HG02763 (cell line): Measurements from ENCODE around the gene KRTAP19-4.
"Not testable (repeated sequence)": the region's sequence is repeated elsewhere in the genome, so short reads cannot be mapped to it uniquely, and the experiment has no call there.

Experiments used
- ATAC-seq: cut with Tn5 transposase; IDR thresholded peaks from one replicate; pipeline ENCODE4 v1.9.1; 2021; ENCODE audit warnings: mild to moderate bottlenecking, moderate library complexity; ENCODE audit not compliant: unreplicated experiment

The KRTAP19-4 gene, protein sequence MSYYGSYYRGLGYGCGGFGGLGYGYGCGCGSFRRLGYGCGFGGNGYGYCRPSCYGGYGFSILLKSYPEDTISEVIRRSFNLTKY

DNA sequence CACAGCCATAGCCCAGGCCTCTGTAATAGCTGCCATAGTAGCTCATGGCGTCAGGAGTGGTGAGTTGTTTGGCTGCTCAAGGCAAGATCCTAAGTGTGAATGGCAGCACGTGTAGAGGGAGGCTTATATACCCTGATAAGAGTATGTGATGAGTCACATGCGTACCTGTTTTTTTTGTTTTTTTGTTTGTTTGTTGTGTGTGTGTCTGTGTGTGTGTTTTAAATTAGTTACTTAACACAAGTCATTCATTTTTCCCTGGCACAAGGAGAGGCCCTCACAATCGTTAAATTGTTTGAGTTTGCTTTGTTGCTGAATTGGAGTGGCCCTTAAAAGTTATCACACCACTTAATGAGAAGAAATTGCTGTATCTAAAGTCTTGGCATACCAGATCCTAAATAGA lies at the start of gene KRTAP19-4:
Gene KRTAP19-4, minus strand, starts transcription at position 101 of the 400 bp plus-strand sequence. Its CDS starts 55 bp downstream, at position 46.
- no peak for ATAC-seq

DNA sequence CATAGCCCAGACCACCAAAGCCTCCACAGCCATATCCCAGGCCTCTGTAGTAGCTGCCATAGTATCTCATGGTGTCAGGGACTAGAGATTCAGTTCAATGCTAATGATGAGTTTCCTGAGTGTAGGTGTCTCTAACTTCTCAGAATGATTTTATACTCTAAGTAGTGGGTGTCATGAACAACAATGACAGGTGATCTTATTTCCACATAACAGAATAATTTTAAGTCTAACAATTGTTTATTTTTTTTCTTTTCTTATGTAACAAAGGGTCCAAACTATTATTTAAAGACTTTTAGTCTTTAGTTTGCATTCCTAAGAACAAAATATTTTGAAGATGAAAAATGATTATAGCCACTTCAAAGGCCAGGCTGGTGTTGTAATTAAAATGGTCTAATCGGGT lies 44.8 kb upstream of the KRTAP19-4 start, which contains the start of gene KRTAP19-6:
Gene KRTAP19-6, minus strand, starts transcription at position 101 of the 400 bp plus-strand sequence. Its CDS starts 31 bp downstream, at position 70.
- ATAC-seq, result no peak

DNA sequence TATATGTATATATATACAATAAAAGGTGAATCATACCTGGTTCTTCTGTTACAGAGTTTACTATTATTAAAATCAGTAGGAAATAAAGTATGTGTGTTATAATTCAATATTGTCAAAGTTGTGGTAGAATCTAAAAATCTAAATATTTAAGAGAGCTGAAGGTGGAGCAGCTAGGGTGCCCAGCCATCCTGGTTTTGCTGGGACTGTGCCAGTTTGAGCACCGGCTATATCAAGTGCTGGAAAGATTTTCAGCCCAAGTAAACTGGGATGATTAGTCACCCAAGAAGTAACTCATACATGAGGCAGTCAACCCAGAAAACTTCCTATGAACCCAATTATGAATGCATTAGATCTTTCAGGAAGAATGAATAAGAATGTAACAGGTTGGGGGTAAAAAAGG lies 21.9 kb upstream of the KRTAP19-4 start:
- no peak for ATAC-seq

DNA sequence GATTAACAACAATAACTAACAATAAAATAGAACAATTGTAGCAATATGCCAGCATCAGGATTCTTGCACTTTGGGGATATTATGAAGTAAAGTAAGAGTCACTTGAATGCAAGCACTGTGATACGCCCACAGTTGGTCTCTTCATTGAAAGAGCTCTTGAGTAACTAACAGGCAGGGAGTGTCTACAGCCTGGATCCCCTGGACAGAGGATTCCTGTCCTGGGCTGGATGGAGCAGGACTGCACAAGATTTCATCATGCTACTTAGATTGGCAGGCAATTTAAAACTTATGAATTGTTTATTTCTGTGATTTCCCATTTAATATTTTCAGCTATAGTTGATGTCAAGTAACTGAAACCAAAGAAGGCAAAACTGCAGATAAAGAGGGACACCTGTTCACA lies 18.7 kb upstream of the KRTAP19-4 start:
- ATAC-seq, result no peak

DNA sequence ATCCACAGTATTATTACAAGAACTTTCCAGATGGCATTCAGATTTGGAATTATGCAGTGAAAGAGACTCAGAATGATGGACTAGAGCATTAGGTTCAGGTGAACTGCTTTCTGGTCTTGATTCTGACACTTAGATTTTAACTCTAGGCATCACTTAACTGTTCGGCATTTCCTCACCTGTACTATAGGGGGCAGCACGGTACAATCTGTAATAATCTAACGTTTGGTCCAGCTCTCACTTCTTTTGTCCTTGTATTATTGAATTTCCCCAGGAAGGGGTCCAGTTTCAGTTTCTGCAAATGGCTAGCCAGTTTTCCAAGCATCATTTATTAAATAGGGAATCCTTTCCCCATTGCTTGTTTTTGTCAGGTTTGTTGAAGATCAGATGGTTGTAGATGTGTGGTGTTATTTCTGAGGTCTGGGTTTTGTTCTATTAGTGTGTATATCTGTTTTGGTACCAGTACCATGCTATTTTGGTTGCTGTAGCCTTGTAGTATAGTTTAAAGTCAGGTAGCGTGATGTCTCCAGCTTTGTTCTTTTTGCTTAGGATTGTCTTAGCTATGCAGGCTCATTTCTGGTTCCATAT lies 8.7 kb upstream of the KRTAP19-4 start:
- ATAC-seq, result not testable (repeated sequence)

DNA sequence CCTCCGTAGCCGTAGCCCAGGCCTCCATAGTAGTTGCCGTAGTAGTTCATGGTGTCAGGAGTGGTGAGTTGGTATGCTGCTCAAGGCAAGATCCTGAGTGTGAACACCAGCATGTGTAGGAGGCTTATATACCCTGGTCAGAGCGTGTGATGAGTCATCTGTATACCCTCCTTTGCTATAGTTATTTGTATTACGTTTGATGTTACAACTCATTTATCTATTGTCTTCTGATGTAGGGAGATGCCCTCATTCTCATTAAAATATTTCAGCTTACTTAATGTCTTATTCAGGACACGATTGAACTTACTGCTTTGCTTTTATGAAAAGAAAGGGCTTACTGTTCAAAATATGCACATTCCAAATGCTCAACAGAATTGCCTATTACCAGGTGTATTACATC lies 5.1 kb upstream of the KRTAP19-4 start, which contains the start of gene KRTAP19-5:
Gene KRTAP19-5, minus strand, starts transcription at position 101 of the 400 bp plus-strand sequence. Its CDS starts 51 bp downstream, at position 50.
- ATAC-seq, result no peak

DNA sequence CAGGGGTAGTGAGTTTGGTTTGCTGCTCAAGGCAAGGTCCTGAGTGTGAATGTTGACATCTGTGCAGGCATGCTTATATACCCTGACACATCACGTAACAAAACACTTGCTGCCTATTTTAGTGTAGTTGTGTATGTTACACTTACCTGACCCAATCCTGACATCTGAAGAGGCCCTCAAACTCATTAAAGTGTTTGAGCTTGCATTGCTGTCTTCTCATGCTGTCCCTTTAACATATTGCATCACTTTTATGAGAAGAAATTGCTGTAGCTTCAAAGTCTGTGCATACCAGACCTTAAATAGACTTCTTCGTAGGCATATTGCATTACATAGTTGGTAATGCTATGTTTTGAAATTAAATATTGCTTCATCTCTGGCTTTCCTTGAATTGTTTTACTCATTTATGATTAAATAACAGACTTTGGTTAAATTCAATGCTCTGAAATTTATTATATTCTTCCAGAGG lies 5.0 kb downstream of the KRTAP19-4 start, which contains the start of gene KRTAP19-3:
Gene KRTAP19-3, minus strand, starts transcription at position 51 of the 466 bp plus-strand sequence. CDS start 56 bp downstream, outside the sequence.
- no peak for ATAC-seq

DNA sequence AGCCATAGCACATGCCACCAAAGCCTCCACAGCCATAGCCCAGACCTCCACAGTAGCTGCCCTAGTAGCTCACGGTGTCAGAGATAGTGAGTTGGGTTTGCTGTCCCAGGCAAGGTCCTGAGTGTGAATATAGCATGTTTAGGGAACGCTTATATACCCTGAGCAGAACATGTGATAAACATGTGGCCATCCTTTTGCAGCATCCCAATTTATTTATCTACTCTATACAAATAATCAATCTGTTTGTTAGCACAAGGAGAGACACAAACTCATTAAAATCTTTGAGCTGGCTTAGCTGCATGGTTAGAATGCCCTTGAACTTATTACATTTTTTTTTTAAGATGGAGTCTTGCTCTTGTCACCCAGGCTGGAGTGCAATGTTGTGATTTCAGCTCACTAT lies 9.6 kb downstream of the KRTAP19-4 start, which contains the start of gene KRTAP19-2:
Gene KRTAP19-2, minus strand, starts transcription at position 101 of the 400 bp plus-strand sequence. Its CDS starts 88 bp downstream, at position 13.
- no peak for ATAC-seq

DNA sequence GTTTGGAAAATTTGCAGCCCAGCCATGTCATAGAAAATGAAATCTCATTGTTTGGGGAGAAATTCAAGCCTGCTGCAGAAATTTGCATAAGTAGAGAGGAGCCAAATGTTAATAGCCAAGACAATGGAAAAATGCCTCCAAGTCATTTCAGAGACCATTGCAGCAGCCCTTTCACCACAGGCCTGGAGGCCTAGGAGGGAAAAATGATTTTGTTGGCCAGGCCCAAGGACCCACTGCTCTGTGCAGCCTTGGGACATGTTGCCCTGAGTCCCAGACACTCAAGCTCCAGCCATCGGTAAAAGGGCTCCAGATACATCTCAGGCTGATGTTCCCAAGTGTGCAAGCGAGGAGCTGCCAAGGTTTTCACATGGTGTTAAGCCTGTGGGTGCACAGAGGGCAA lies 10.8 kb downstream of the KRTAP19-4 start:
- no peak for ATAC-seq

DNA sequence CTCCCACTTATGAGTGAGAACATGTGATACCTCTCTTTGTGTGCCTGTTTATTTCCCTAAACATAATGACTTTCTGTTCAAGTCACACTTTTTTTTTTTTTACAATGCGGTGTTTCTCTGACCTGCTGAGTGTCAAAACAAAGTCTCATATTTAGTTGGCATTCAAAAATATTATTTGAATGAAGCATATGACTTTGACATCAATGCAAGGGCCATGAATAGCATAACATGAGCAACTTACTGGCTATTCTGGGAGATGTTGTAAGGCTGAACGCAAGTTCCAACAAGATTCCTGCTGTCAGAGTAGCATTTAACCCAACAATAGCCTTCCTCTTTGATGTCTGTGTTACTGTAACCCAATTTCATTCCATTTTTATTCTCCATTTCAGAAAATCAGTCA lies 14.8 kb downstream of the KRTAP19-4 start:
- ATAC-seq, result no peak

DNA sequence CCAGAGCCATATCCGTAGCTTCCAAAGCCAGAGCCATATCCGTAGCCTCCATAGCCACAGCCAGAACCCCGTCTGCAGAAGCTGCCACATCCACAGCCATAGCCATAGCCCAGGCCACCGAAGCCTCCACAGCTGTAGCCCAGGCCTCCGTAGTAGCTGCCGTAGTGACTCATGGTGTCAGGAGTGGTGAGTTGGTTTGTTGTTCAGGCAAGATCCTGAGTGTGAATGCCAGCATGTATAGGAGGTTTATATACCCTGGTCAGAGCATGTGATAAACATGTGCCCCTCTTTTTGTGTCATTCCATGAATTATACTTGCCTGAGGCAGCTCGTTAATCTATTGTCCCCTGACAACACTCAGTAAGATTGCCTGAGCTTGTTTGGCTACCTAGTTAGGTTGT lies 16.8 kb downstream of the KRTAP19-4 start, which contains the start of gene KRTAP19-1:
Gene KRTAP19-1, minus strand, starts transcription at position 223 of the 400 bp plus-strand sequence. Its CDS starts 50 bp downstream, at position 173.
- no peak for ATAC-seq

DNA sequence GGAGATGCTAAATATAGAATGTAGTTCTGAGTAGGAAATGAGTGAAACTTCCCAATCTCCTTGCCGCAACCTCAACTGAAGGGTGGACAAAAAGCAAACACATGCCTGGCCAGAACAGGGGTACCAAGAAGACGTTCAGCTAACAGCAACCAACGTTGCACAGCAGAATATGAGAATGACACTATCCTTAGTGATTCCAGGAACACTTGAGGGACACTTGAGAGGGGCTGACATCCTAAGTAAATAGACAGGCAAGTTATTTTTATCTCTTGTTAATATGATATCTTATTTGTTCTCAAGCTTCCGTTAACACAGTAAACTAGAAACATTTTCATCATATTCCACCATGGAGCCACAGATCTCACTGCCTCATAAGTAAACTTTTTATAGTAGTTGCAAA lies 17.7 kb downstream of the KRTAP19-4 start:
- no peak for ATAC-seq

DNA sequence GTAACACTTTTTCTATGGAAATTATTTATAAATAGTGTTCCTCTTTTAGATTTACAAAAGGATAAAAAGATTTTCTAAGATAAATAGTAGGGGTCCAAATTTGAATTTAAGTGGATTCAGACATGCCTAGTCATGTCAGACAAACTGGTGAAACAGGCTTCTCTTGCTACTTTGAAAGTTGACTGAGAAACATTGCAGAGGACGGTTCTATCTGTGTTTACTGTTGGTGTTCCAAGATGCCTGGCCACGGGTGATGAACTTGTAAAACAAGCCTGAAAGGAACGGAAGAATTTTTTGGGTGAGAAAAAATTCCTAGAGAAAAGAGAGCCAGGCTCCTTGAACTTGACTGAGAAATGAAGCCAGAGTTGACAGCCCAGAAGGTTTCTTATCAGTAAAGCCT lies 19.0 kb downstream of the KRTAP19-4 start:
- no peak for ATAC-seq

DNA sequence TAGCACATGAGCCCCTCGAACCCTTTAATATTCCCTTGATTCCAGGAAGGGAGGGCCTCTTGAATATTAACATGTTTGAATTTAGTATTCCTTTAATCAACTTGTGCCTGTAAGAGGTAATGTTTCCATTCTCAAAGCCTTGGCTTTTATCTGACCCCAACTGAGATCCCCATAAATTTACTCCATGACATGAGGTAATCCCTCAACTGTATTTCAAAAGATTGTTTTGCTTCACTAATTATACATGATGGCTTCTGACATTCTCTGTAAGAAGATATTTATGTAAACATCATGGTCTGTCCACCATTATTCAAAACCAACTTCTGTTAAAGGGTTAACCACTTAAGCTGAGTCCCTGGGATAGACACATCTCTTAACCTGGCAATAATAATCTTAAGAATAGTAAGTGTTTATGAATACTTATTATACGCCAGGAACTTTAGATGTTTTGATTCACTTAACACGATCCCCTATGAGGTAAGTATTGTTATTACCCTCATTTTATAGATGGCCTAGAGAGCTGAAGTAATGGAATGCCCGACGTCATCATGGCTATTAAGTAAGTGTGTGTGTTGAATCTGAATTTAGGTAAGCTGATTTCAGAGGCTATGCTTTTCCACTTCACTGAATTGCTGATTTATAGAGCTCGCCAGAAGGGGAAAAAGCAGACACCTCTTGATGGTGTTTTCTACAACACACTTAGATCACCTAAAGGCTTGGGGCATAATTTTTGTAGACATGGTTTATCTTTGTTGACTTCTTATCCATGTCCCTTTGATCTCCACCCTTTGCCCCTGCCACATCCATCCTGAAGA lies 27.9 kb downstream of the KRTAP19-4 start:
- ATAC-seq, result no peak

DNA sequence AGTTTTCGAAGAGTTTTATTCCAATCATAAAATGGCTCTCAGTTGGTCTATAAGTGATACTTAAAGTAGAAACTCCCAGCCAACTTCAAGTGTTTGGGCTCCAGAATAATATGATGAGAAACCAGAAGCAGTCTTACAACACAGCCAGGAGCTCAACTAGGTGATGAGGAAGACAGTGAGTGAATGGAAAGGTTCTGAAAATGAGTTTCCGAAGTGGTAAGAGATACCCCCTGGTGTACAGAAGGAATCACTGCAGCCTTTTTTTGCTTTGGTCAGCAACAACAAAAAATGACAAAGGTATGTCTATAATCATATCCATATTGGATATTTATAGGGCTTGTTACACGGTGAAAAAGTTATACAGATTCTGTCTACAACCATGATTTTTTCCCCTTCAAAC lies 33.3 kb downstream of the KRTAP19-4 start:
- ATAC-seq, result no peak

DNA sequence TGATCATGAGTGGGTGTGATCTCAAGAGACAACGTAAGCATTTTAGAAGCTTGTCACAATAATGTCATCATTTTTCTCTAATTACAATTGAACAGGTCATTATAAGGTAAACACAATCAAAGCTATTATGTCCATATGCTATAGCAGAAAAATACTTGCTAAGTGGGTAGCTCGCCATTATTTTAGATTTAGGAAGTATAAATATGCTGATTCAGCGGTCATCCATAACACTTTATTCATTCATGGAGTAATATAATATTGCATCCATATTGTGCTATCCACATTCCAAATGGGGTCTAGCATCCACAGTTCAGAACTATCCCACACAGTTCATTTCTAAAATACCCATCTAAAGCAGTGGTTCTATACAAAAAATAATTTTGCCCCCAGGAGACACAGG lies 48.5 kb downstream of the KRTAP19-4 start:
- no peak for ATAC-seq

DNA sequence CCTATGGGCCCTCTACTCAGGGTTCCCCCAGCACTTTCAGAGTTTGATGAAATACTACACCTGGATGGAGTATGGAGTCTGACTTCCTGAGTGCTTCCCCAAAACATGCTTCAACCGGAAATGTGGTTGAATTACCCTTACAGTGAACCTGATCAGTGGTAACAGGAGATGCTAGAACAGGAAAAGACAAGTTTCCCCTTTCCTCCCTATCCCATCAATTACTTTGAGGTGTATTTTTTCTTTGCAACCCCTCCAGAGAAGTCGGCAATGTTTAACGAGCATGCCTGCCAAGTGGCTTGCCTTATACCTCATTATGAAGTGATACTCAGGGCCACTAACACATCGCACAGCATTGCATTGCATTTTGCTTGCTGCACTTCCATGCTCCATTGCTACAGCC lies 49.9 kb downstream of the KRTAP19-4 start:
- no peak for ATAC-seq
